Adipocyte (in vitro differentiated cells): ENCODE measurements around the gene DLL4.
A peak's percentile ranks its signal among the peaks of the same experiment; 100 is the strongest.

ENCODE experiments used
- DNase-seq: peaks from one replicate; pipeline ENCODE4 v3.0.0-alpha.2; 2015; ENCODE audit warnings: low read depth
- H3K27me3 ChIP-seq: replicated peaks from 2 replicates; pipeline ENCODE4 v1.7.0; 2013; ENCODE audit warnings: mild to moderate bottlenecking, low read length, moderate library complexity; ENCODE audit not compliant: control insufficient read depth, insufficient read depth
- H3K36me3 ChIP-seq: 2 replicates; pipeline ENCODE4 v1.7.0; 2013; ENCODE audit warnings: low read length, mild to moderate bottlenecking, moderate library complexity; ENCODE audit not compliant: control insufficient read depth, insufficient read depth, severe bottlenecking
- H3K4me1 ChIP-seq: 2 replicates; pipeline ENCODE4 v1.7.0; 2013; ENCODE audit warnings: mild to moderate bottlenecking, low read length, moderate library complexity; ENCODE audit not compliant: control insufficient read depth, insufficient read depth
- H3K4me3 ChIP-seq: 2 replicates; pipeline ENCODE4 v1.7.0; 2013; ENCODE audit warnings: mild to moderate bottlenecking, low read length, moderate library complexity
- H3K9ac ChIP-seq: 2 replicates; pipeline ENCODE4 v1.7.0; 2013; ENCODE audit warnings: mild to moderate bottlenecking, low read length, moderate library complexity
- H3K9me3 ChIP-seq: 2 replicates; pipeline ENCODE4 v1.7.0; 2013; ENCODE audit warnings: mild to moderate bottlenecking, low read length, moderate library complexity; ENCODE audit not compliant: control insufficient read depth

The DLL4 gene

GRCh38 chr15:40894681-40895448 lies 34.3 kb upstream of the DLL4 start:
- Histone ChIP-seq H3K36me3 (peaks cover 25% of the 10 kb centered on the region), H3K4me1 (peaks cover 14% of the 10 kb centered on the region)

GRCh38 chr15:40899536-40900207 lies 29.5 kb upstream of the DLL4 start:
- no peak for DNase-seq
- Histone ChIP-seq H3K4me1 (peaks cover 10% of the 10 kb centered on the region), H3K9ac (no peak overlapping the region), H3K27me3 (no peaks in the 10 kb centered on the region), H3K36me3 (peaks cover 59% of the 10 kb centered on the region), H3K4me3 (no peak overlapping the region), H3K9me3 (no peaks in the 10 kb centered on the region)

More at GRCh38 chr15:40894681-40895448, 34.3 kb upstream of the DLL4 start:
- no peaks in the 10 kb centered on the region for H3K27me3 ChIP-seq
- peak overlapping the region; percentile 88 for H3K4me3 ChIP-seq
- H3K9me3 ChIP-seq, result no peaks in the 10 kb centered on the region
- peak overlapping the region; percentile 88 for H3K9ac ChIP-seq
- peak; percentile 92 for DNase-seq

- H3K27me3 ChIP-seq, result no peaks in the 10 kb centered on the region
- no peaks in the 10 kb centered on the region for H3K9me3 ChIP-seq
- H3K4me1 ChIP-seq, result peaks cover 10% of the 10 kb centered on the region
- peaks cover 63% of the 10 kb centered on the region for H3K36me3 ChIP-seq
- H3K4me3 ChIP-seq, result no peak overlapping the region
- no peak overlapping the region for H3K9ac ChIP-seq
- DNase-seq, result no peak
These were observed 28.7 kb upstream of the DLL4 start for GRCh38 chr15:40900256-40901052.

- Histone ChIP-seq H3K4me1 (peaks cover 10% of the 10 kb centered on the region), H3K36me3 (peaks cover 63% of the 10 kb centered on the region), H3K9me3 (no peaks in the 10 kb centered on the region)
These were observed 28.1 kb upstream of the DLL4 start for GRCh38 chr15:40901053-40901443.

GRCh38 chr15:40902605-40903561 lies 26.3 kb upstream of the DLL4 start:
- Histone ChIP-seq H3K4me1 (peaks cover 16% of the 10 kb centered on the region), H3K4me3 (no peak overlapping the region), H3K27me3 (no peaks in the 10 kb centered on the region), H3K36me3 (peaks cover 56% of the 10 kb centered on the region), H3K9ac (no peak overlapping the region), H3K9me3 (no peaks in the 10 kb centered on the region)
- DNase-seq, result no peak

More at GRCh38 chr15:40901053-40901443, 28.1 kb upstream of the DLL4 start:
- DNase-seq, result no peak
- Histone ChIP-seq H3K27me3 (no peaks in the 10 kb centered on the region), H3K4me3 (no peak overlapping the region), H3K9ac (no peak overlapping the region)

- H3K4me1 ChIP-seq, result peaks cover 21% of the 10 kb centered on the region
- H3K9ac ChIP-seq, result no peak overlapping the region
- no peak for DNase-seq
- no peaks in the 10 kb centered on the region for H3K9me3 ChIP-seq
- H3K4me3 ChIP-seq, result no peak overlapping the region
- no peaks in the 10 kb centered on the region for H3K27me3 ChIP-seq
- H3K36me3 ChIP-seq, result peaks cover 40% of the 10 kb centered on the region
These were observed 24.5 kb upstream of the DLL4 start for GRCh38 chr15:40904552-40905201.

- no peaks in the 10 kb centered on the region for H3K9me3 ChIP-seq
- DNase-seq, result peak; percentile 91
- peaks cover 32% of the 10 kb centered on the region for H3K4me1 ChIP-seq
- no peaks in the 10 kb centered on the region for H3K27me3 ChIP-seq
- peaks cover 24% of the 10 kb centered on the region for H3K36me3 ChIP-seq
- H3K9ac ChIP-seq, result peak overlapping the region; percentile 75
- H3K4me3 ChIP-seq, result peak overlapping the region; percentile 71
These were observed 22.8 kb upstream of the DLL4 start for GRCh38 chr15:40906091-40906990.

GRCh38 chr15:40906991-40907802 lies 21.9 kb upstream of the DLL4 start:
- peak overlapping the region; percentile 75 for H3K9ac ChIP-seq
- peak; percentile 33 for DNase-seq
- H3K27me3 ChIP-seq, result no peaks in the 10 kb centered on the region
- peaks cover 20% of the 10 kb centered on the region for H3K36me3 ChIP-seq
- H3K4me1 ChIP-seq, result peaks cover 32% of the 10 kb centered on the region
- H3K4me3 ChIP-seq, result peak overlapping the region; percentile 71
- H3K9me3 ChIP-seq, result no peaks in the 10 kb centered on the region

- H3K4me1 ChIP-seq, result peaks cover 32% of the 10 kb centered on the region
These were observed 21.0 kb upstream of the DLL4 start for GRCh38 chr15:40908095-40908494.

More at GRCh38 chr15:40908095-40908494, 21.0 kb upstream of the DLL4 start:
- Histone ChIP-seq H3K4me3 (no peak overlapping the region), H3K27me3 (no peaks in the 10 kb centered on the region), H3K36me3 (peaks cover 12% of the 10 kb centered on the region), H3K9me3 (no peaks in the 10 kb centered on the region), H3K9ac (no peak overlapping the region)
- no peak for DNase-seq
